Fibroblast of upper back skin (primary cell): ENCODE results near the gene IL6ST.
"Not testable (repeated sequence)": the region's sequence is repeated elsewhere in the genome, so short reads cannot be mapped to it uniquely, and the experiment has no call there.

Experiments
- DNase-seq: peaks from one replicate; pipeline ENCODE4 v3.0.0-alpha.2; 2013

IL6ST gene

GRCh38 chr5:55994495-55994997, at the start of gene IL6ST:
IL6ST (minus strand) TSS chr5:55994963; CDS start chr5:55976278, 18,685 bp downstream.
- DNase-seq = peak; percentile 70

DNA sequence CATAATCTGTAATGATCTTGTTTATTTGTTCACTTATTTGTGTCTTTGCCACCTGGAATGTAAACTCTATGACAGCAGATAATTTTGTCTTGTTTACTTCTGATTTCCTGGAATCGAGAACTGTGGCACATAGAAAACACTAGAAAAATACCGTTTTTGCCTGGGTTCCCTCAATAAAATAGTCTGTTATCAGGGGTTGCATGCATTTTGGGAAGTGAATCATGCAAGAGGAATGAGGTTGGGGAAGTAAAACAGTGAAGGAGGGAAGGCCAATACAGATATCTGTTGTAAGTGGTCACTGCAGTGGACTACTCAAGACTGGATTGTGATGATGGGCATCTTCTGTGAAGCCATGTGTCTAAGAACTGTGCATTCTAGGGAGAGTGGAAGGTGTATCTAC, 45.2 kb upstream of the IL6ST start:
- DNase-seq = peak; percentile 11

DNA sequence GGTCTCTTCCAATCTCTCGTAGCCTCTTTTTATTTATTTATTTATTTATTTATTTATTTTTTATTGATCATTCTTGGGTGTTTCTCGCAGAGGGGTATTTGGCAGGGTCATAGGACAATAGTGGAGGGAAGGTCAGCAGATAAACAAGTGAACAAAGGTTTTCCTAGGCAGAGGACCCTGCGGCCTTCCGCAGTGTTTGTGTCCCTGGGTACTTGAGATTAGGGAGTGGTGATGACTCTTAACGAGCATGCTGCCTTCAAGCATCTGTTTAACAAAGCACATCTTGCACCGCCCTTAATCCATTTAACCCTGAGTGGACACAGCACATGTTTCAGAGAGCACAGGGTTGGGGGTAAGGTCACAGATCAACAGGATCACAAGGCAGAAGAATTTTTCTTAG, 43.4 kb upstream of the IL6ST start:
- DNase-seq = not testable (repeated sequence)

DNA sequence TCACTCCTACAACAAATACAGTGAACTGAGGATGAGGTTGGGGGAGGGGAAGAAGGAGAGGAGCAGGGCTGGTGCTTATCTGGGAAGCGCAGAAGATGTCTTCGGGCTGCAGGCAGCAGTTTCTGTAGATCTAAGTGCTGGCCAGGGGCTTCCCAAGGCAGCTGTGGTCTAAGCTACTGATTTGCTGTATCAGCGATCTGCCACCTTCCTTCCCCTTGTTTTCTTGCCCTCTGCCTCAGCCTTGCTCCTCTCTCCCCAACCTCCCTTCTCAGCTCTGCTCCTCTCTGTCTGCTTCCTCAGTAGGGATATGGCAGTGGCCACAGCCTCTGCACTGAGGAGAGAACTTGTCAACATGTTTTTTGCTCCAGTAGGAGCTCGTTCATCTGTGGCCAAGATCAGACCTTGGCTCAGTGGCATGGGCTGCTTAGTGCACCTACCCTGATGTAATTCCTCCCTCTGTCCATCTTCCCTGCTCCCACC, 42.8 kb upstream of the IL6ST start:
- DNase-seq = no peak

- not testable (repeated sequence) for DNase-seq
These were observed 40.6 kb upstream of the IL6ST start for GRCh38 chr5:56035394-56035793.

GRCh38 chr5:56029871-56030630, 35.3 kb upstream of the IL6ST start:
- DNase-seq = not testable (repeated sequence)

DNA sequence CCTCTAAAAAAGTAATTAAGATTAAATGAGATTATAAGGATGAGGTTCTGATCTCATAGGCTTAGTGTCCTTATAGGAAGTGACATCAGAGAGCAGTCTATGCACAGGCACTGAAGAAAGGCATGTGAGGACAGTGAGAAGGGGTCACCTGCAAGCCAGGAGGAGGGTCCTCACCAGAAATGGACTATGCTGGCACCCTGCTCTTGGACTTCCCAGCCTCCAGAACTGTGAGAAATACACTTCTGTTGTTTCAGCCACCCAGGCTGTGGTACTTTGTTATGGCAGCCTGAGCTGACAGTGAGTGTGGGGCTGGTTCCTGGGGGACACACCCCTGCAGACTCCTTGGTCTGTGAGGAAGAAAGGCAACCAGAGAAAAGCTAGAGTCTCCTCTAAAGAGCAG, 34.7 kb upstream of the IL6ST start:
- no peak for DNase-seq

GRCh38 chr5:56028708-56029107, 33.9 kb upstream of the IL6ST start:
- DNase-seq = no peak

DNA sequence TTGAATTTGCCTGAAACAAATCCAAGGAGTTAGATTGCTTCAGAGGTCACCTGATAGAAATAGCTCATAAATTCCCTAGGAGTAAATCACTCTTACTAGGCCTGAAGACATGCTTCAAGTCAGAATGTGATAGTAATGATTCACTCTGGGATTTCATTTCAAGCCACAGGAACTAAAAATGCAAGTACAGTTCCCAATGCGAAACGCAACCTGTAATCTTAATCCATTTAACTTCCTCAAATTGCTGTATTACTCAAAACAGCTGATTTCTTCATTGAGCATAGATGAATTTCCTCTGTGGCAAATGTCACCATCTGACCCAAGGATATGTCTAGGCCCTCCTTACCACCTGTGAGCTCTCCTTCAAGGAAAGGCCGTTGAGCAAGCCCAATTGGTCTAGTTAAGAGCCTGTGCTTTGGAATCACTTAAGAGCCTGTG, 32.1 kb upstream of the IL6ST start:
- DNase-seq = peak; percentile 90

GRCh38 chr5:56025151-56025885, 30.6 kb upstream of the IL6ST start:
- no peak for DNase-seq

GRCh38 chr5:56024810-56025150, 30.0 kb upstream of the IL6ST start:
- no peak for DNase-seq

DNA sequence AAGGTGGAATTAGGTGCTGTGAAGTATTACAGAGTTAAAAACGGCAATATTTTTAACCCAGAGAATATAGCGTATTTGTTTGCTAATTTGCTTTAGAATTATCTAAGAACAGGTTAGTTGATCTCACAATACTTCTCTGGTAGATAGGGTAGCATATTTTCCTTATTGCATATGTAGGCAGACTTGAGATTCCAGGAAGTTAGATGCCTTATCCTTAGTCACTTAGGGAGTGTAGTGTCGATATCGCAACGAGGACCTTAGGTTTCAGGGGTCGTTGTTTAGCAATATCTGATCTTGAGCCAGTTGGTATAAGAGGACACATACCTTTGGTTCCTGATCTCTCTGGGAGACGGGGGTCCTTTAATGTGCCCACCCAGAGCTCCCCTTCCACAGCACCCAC, 28.5 kb upstream of the IL6ST start:
- DNase-seq = no peak

DNA sequence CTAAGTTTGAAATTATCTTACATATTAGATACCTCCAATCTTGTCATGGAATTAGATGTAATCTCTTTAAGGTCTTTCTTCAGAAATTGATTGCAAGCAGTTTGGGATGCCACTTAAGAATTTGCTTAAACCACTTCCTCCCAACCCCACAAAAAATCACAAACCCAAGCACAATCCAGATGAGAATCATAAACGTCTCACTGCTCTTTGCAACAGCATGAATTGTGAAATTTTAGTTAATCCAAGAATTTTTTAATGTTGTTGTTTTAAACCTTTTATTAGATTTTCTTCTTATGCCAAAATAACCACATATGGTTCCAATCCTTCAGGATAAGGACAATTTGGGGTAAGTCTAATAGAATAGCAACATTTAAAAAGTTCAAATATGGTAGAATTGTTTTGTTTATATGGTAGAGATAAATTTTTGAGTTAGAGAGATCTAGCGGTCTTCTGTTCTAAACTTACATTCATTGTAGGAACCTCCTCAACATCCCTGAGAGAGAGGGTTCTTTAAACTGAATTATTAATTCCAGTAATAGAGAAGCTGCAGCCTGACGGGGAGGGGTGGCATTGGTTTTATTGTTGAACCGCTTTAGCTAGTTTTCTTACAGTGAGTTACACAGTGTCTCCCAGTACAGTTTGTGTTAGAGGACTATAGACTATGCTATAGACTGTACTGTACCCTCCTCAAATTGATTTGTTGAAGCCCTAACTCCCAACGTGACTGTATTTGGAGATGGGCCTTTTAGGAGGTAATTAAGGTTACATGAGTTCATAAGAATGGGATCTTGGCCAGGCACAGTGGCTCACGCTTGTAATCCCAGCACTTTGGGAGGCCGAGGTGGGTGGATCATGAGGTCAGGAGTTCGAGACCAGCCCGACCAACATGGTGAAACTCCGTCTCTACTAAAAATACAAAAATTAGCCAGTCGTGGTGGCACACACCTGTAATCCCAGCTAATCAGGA, 24.8 kb upstream of the IL6ST start:
- DNase-seq = peak; percentile 73

- DNase-seq = no peak
These were observed 24.1 kb upstream of the IL6ST start for GRCh38 chr5:56018832-56019231.

DNA sequence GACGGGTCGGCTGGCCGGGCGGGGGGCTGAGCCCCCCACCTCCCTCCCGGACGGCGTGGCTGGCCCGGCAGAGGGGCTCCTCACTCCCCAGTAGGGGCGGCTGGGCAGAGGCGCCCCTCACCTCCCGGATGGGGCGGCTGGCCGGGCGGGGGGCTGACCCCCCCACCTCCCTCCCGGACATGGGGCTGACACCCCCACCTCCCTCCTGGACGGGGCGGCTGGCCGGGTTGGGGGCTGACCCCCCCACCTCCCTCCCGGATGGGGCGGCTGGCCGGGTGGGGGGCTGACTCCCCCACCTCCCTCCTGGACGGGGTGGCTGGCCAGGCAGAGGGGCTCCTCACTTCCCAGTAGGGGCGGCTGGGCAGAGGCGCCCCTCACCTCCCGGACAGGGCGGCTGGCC, 19.9 kb upstream of the IL6ST start:
- not testable (repeated sequence) for DNase-seq

DNA sequence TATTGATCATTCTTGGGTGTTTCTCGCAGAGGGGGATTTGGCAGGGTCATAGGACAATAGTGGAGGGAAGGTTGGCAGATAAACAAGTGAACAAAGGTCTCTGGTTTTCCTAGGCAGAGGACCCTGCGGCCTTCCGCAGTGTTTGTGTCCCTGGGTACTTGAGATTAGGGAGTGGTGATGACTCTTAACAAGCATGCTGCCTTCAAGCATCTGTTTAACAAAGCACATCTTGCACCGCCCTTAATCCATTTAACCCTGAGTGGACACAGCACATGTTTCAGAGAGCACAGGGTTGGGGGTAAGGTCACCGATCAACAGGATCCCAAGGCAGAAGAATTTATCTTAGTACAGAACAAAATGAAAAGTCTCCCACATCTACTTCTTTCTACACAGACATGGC, 19.2 kb upstream of the IL6ST start:
- not testable (repeated sequence) for DNase-seq

- DNase-seq = peak; percentile 76
These were observed 17.7 kb upstream of the IL6ST start for GRCh38 chr5:56012281-56012963.

GRCh38 chr5:56011835-56012234, 17.1 kb upstream of the IL6ST start:
- DNase-seq = peak; percentile 90

DNA sequence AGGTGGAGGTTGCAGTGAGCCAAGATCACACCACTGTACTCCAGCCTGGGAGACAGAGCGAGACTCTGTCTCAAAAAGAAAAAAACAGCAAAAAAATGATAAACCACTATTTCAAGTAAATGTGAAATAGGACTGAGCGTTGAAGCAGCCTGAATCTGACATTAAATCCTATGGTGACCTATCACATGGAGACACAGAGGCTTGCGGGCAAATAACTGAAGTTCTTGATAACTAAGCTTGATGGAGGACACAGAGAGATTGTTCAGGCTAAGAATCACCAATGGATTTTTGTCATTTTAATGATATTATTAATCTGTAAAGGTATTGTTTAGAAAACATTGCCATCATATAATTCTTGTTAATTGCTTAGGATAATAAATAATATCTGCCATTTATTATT, 15.7 kb upstream of the IL6ST start:
- no peak for DNase-seq

- no peak for DNase-seq
These were observed 11.8 kb upstream of the IL6ST start for GRCh38 chr5:56006600-56006999.

GRCh38 chr5:56006094-56006493, 11.3 kb upstream of the IL6ST start:
- DNase-seq = no peak

- no peak for DNase-seq
These were observed 10.1 kb upstream of the IL6ST start for GRCh38 chr5:56004874-56005273.
